ENCODE results near the gene HIC1.

Gene HIC1

DNA sequence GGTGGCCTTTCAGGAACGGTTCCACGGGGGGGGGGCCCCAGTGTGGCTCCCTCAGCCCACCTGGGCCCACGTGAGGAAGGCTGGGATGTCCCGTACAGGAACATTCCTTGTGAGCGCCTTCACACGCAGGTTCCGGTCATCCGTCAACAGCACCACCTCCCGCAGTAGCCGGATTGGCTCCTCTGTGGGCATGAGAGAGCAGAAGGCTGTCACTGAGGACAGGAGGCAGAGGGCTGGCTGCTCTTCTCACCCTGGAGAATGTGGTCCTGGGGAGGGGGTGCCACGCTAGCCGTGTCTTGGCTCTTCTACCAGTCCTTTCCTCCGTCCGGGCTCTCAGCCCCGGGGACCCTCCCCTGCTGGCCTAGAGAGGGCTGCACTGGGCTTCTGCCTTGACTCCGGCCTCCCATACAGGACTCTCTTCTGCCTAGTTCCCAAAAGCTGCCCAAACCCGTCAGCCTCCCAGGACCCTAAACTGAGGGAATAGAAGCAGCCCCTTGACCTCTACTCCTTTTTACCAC is 6.6 kb downstream of the HIC1 start:
- DNase-seq, result no peak

GRCh38 chr17:2062571-2063183 is 7.8 kb downstream of the HIC1 start:
- no peak for DNase-seq

- no peak for DNase-seq
Measured at GRCh38 chr17:2063261-2064146, 8.6 kb downstream of the HIC1 start.

- DNase-seq, result no peak
Measured at GRCh38 chr17:2064147-2064489, 9.2 kb downstream of the HIC1 start.

GRCh38 chr17:2064520-2064971 is 9.6 kb downstream of the HIC1 start:
- no peak for DNase-seq

DNA sequence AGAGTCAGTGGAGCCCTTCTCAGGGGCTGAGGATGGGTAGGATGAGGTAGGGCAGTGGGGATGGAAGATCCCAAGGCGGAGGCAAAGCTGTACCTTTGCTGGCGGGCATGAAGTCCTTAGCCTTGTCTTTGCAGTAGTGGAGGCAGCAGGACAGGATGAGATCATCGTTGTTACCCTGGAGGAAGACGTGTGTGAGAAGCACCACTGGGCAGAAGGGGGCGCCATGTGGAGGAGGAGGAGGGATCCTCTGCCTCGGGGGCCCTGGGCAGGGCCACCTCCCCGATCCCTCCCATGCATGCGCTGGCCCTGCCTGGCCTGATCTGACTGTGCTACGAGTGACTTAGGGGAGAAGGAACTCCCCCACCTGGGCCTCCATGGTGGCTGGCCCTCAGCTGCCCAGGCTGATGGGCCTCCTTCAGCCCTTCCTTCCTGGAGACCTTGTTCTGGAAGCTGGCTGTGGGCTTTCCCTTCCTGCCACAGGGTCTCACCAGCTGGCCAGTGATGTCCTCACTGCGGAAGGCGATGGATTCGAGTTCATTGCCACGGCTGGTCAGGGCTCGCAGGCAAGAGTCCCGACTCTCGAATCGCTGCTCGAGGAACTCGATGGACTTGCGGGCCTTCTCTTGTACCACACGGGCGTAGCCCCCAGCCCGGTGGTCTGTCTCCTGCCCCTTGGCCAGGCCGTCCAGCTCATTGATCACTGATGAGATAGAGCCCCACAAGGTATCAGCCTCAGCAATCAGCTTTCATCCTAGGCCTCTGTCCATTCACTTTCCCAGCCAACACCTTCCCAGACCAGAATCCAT is 10.3 kb downstream of the HIC1 start:
- no peak for DNase-seq

GRCh38 chr17:2065949-2066400 is 11.1 kb downstream of the HIC1 start:
- DNase-seq, result no peak

DNA sequence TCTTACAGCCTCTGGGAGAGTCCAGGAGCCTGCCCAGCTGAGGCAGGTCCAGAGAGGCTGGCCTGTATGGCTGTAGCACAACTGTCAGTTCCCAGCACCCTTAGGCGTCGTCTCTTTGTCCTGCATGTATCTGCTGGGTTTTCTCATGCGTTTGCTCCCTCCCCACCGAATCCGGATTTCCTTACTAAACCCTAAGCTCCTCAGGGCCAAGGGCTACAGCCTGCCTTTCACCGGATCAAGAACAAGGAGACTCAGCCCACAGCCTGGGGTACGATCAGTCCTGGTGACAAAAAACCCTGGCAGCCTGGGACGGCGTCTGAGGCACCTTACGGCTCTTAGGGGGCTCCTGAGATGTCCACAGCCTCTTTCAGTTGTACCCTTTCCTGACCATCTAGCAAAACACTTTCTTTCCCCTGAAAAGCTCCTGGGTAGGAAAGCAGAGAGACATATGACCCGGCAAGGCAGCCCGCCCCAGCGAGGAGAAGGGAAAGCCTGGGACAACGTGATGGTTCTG is 12.2 kb downstream of the HIC1 start:
- DNase-seq, result no peak

DNA sequence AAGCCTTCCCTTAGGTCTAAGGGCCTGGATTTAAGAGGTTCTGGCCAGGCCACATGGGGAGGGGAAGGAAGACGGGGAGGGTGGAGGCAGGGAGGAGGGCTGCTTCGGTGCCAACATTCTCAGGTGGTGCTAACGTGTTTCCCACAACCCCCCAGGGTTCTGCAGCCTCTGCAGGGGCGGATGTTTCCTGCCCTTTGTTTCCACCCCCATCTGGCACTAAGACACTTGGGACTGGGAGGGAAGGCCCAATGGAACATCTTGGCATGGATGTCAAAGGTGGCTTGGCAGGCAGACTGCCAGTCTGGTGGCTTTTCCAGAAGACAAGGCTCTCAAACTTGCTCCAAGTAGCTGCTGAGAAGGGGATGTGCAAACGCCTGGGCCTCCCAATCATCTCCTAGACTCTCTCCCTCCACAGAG is 12.7 kb downstream of the HIC1 start:
- DNase-seq, result peak; percentile 13

GRCh38 chr17:2068031-2068518 is 13.2 kb downstream of the HIC1 start:
- no peak for DNase-seq

- peak; percentile 32 for DNase-seq
Measured at GRCh38 chr17:2068519-2069051, 13.7 kb downstream of the HIC1 start.

DNA sequence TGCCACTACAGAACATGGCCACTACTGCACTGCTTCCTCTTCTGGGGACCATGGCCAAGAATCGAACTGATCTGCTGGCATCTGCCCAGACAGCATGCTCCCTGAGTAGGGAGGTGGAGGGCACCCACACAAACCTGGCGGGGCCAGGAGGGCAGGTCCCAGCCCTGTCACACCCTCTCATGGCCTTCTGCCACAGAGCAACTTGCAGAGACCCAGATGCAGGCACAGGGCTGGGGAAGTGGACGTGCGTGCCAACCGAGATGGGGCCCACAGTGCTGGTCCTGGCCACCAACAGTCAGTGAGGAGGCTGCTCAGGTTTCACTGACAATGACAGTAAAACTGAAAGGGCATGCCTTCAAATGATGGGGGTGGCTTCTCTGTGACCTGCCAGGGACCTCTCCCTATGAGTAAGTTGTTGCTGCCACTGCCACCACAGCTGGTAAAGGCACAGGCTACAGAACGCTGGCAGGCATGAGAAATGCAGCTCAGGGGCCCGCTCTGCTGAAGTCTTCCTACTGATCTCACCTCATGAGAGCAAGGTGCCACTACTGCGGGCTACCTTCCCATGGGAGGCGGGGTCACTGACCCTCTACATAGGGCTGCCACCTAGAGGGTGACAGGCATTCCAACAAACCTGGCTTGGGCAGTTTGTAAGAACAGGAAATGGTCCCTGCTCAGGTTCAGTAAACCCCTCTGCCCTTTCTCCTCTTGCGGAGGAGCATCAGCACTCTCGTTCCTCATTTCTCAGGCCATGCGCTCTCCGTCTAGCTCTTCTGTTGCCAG is 15.5 kb downstream of the HIC1 start:
- DNase-seq, result no peak

GRCh38 chr17:2071024-2071385 is 16.1 kb downstream of the HIC1 start:
- no peak for DNase-seq

DNA sequence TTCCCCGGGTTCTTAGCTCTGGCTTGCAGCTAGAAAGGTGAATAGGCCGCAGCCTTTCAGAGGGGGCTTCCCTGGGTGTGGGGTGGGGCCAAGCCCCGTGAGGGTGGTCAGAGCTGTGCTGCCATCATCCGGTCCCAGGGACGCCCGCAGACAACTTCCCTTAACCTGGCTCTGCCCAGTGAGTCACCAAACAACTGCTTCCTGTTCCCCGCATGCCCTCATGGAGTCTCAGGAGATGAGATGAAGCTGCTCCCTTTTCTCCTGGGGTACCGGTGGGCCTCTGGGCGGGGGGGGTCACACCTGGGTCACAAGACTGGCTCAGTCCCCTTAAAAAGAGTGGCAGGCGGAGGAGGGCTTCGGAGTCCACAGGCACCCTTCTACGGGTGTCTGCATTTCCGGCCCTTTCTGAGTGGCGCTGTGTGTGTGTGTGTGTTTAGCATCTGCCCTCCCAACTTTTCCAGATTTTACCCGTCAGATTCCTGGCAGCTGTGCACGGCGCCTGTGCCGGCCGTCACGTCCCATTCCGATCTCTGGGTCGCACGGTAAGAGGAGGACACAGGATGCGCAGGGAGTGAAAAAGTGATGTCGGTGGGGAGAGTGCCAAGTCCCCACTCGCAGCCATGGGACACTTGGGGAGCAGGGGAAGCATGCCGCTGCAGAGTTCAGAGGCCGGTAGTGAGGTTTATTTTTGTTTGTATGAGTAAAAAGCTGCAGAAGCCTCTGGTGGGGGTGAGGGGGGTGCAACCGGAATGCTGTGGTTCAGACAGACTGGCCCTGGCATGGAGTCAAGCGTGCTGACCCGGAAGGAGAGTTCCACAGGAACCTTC is 16.8 kb downstream of the HIC1 start:
- DNase-seq, result no peak

DNA sequence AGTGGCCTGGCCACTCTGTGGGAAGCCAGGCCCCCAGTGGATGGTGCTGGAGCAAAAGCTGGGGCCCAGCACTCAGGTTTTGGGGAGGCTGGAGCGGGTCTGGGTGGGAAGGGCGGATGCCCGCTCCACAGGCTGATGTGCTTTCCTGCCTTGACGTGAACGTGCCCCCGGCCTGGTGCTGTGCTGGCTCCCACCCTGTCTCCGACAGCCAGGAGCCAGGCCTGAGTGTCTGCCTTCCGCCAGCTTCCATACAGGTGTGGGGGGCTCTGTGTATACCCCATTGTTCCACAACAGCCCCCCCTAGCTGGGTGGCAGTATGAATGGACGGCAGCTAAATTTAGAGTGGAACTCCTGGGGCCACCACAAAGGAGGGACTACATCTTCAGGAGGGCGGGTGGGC is 20.0 kb downstream of the HIC1 start:
- DNase-seq, result no peak

GRCh38 chr17:2075336-2076086 is 20.6 kb downstream of the HIC1 start:
- no peak for DNase-seq

DNA sequence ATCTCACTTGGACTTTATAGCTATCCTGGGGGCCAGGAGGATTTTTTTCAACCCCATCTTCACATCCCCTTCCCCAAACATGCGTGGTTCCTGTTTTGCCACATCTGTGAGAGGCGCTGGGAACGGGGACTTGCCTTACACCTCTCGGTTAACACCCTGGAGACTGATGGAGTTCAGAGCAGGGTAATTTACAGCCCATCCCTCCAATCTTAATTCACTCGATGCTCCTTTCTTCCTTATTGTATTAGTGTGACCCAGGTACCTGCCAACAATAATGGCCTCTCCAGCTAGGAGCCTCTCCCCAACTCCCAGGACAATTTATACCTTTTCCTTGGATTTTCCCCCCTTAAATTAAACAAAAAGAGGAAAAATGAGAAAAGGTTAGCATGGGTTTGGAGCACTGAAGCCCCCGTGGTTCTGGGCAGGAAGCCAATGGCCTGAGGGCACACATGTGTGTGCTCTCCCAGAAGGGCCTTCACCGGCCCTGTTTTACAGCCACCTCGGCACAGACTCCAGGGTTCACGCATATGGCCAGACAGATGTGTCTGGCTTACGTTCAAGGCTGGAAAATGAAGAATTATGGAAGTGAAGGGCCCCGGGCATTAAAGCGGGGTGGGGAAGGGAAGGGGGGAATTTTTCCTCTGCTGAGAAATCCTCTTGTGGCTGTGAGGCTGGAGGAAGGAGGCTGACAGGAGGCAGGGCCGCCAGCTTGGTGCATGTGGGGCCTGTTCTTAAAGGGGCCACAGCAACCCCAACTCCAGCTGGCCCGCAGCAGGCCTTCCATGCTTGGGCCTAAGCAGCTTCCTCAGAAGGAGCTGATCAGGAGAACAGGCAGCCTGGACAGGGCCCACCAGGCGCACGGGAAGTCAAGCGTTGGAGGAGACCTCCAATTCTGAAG is 21.4 kb downstream of the HIC1 start:
- no peak for DNase-seq

DNA sequence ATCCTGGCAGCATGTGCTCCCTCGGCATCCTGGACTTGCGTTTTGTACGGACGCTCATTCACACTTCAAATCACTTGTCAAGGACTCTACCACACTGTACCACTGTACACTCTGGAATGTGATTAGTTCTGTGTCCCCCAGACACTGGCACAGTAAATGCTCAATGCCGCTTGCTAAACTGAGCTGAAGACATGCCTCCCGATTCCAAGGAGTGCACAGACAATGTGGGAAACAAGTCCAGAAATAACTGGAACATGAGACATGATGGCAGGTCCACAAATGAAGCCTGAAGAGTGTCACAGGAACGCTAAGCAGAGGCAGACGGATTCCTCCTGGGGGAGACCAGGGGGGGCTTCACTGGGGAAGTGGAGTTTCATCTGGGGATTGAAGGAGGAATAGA is 22.1 kb downstream of the HIC1 start:
- no peak for DNase-seq

DNA sequence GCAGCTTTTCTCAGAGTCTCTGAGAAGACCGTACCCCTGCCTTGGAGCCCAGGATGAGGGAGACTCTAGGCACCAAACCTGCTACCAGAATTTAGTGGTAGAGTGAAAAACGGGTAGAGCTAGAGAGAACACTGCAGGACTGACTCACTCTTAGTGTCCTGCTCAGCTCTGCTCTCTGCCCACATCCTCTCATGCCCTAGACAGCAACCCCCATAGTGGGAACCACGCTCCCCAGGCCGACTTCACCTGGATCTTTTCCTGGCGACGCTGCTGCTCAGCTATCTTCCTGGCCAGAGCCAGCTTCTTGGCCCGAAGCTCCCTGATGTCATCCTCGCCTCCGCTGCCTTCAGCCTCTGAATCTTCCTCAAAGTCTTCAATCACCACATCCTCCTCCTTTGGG is 26.7 kb downstream of the HIC1 start:
- no peak for DNase-seq

Data from DMS 273 treated with DMSO at 0.1 percent for 48 hours (cell line).